ENCODE results near the gene COX5A. TPM values are rescaled to one million over a fixed set of nuclear protein-coding genes. Genes with fewer than 3 reads are reported as not detected.

The COX5A gene
- polyA plus RNA-seq, 1 donor from 2014 or later = 155 TPM

GRCh38 chr15:74893627-74894026 is 44.2 kb downstream of the COX5A start:
- H3K27ac ChIP-seq (ENCODE audit: low read length) = no peak overlapping the region
- H3K9me3 ChIP-seq (ENCODE audit: low read length) = no peaks in the 10 kb centered on the region
- no peaks in the 10 kb centered on the region for H3F3A ChIP-seq (ENCODE audit: insufficient read depth, low read length, poor library complexity, severe bottlenecking)
- H4K20me1 ChIP-seq (ENCODE audit: insufficient read depth) = no peaks in the 10 kb centered on the region
- H3K27me3 ChIP-seq (ENCODE audit: insufficient read depth, low read depth, low read length) = no peaks in the 10 kb centered on the region
- H3K4me2 ChIP-seq (ENCODE audit: low read length) = no peak overlapping the region
- no peak overlapping the region for H3K4me3 ChIP-seq (ENCODE audit: low read length)
- H2AFZ ChIP-seq (ENCODE audit: low read depth, low read length) = no peak overlapping the region
- H3K79me2 ChIP-seq (replicated peaks; ENCODE audit: insufficient read depth, low read length) = no peaks in the 10 kb centered on the region
- TF ChIP-seq RAD21 (conservative IDR thresholded peaks at IDR 0.05) = no peak
- TF ChIP-seq CTCF (IDR thresholded peaks at IDR 0.05; ENCODE audit: poor library complexity, severe bottlenecking) = no peak
- TF ChIP-seq EZH2 (IDR thresholded peaks at IDR 0.05; ENCODE audit: borderline replicate concordance, insufficient read depth, low read length, poor library complexity, severe bottlenecking) = no peak
- no peak for TF ChIP-seq POLR2AphosphoS5 (IDR thresholded peaks at IDR 0.05)
- TF ChIP-seq TAF1 (IDR thresholded peaks at IDR 0.05; ENCODE audit: low read depth) = no peak
- no peak for TF ChIP-seq MXI1 (conservative IDR thresholded peaks at IDR 0.05; ENCODE audit: poor library complexity, severe bottlenecking)
- no peak for TF ChIP-seq EP300 (conservative IDR thresholded peaks at IDR 0.05; ENCODE audit: poor library complexity, severe bottlenecking)
- H3K36me3 ChIP-seq (ENCODE audit: insufficient read depth, low read length) = peaks cover 5% of the 10 kb centered on the region
- H3K9me2 ChIP-seq (ENCODE audit: insufficient read depth, low read length) = no peaks in the 10 kb centered on the region
- no peak overlapping the region for H3K9ac ChIP-seq (ENCODE audit: low read length)

- H3K9me2 ChIP-seq (ENCODE audit: insufficient read depth, low read length) = no peaks in the 10 kb centered on the region
- H4K20me1 ChIP-seq (ENCODE audit: insufficient read depth) = no peaks in the 10 kb centered on the region
- no peak overlapping the region for H3K27ac ChIP-seq (ENCODE audit: low read length)
- no peaks in the 10 kb centered on the region for H3F3A ChIP-seq (ENCODE audit: insufficient read depth, low read length, poor library complexity, severe bottlenecking)
- H3K4me3 ChIP-seq (ENCODE audit: low read length) = no peak overlapping the region
- no peaks in the 10 kb centered on the region for H3K9me3 ChIP-seq (ENCODE audit: low read length)
- H2AFZ ChIP-seq (ENCODE audit: low read depth, low read length) = no peak overlapping the region
- no peaks in the 10 kb centered on the region for H3K27me3 ChIP-seq (ENCODE audit: insufficient read depth, low read depth, low read length)
- no peak overlapping the region for H3K9ac ChIP-seq (ENCODE audit: low read length)
- H3K36me3 ChIP-seq (ENCODE audit: insufficient read depth, low read length) = peaks cover 5% of the 10 kb centered on the region
- no peaks in the 10 kb centered on the region for H3K79me2 ChIP-seq (replicated peaks; ENCODE audit: insufficient read depth, low read length)
- no peak overlapping the region for H3K4me2 ChIP-seq (ENCODE audit: low read length)
- peak; percentile 14 for TF ChIP-seq POLR2AphosphoS5 (IDR thresholded peaks at IDR 0.05)
- TF ChIP-seq MXI1 (conservative IDR thresholded peaks at IDR 0.05; ENCODE audit: poor library complexity, severe bottlenecking) = no peak
These were observed 44.9 kb downstream of the COX5A start for GRCh38 chr15:74892931-74893330.

- Histone ChIP-seq H3K27me3 (ENCODE audit: insufficient read depth, low read depth, low read length) (no peaks in the 10 kb centered on the region), H3K27ac (ENCODE audit: low read length) (no peak overlapping the region), H3K79me2 (replicated peaks; ENCODE audit: insufficient read depth, low read length) (no peaks in the 10 kb centered on the region), H3K9ac (ENCODE audit: low read length) (no peak overlapping the region), H4K20me1 (ENCODE audit: insufficient read depth) (no peaks in the 10 kb centered on the region), H3K4me3 (ENCODE audit: low read length) (no peak overlapping the region), H3K36me3 (ENCODE audit: insufficient read depth, low read length) (peaks cover 5% of the 10 kb centered on the region), H3K9me3 (ENCODE audit: low read length) (no peaks in the 10 kb centered on the region), H3K4me2 (ENCODE audit: low read length) (no peak overlapping the region), H2AFZ (ENCODE audit: low read depth, low read length) (no peak overlapping the region), H3F3A (ENCODE audit: insufficient read depth, low read length, poor library complexity, severe bottlenecking) (no peaks in the 10 kb centered on the region), H3K9me2 (ENCODE audit: insufficient read depth, low read length) (no peaks in the 10 kb centered on the region)
- TF ChIP-seq EZH2 (IDR thresholded peaks at IDR 0.05; ENCODE audit: borderline replicate concordance, insufficient read depth, low read length, poor library complexity, severe bottlenecking) = no peak
- no peak for TF ChIP-seq MXI1 (conservative IDR thresholded peaks at IDR 0.05; ENCODE audit: poor library complexity, severe bottlenecking)
- TF ChIP-seq REST (IDR thresholded peaks at IDR 0.05; ENCODE audit: borderline replicate concordance) = no peak
- no peak for TF ChIP-seq EP300 (conservative IDR thresholded peaks at IDR 0.05; ENCODE audit: poor library complexity, severe bottlenecking)
- TF ChIP-seq SMC3 (conservative IDR thresholded peaks at IDR 0.05; ENCODE audit: poor library complexity) = no peak
- TF ChIP-seq TAF1 (IDR thresholded peaks at IDR 0.05; ENCODE audit: low read depth) = no peak
- TF ChIP-seq POLR2AphosphoS5 (IDR thresholded peaks at IDR 0.05) = no peak
- no peak for TF ChIP-seq CTCF (IDR thresholded peaks at IDR 0.05; ENCODE audit: poor library complexity, severe bottlenecking)
These were observed 45.6 kb downstream of the COX5A start for GRCh38 chr15:74892313-74892712.

Data from neural cell (in vitro differentiated cells).